ENCODE data around the gene ZNF423. TPM values are rescaled to one million over a fixed set of nuclear protein-coding genes. Genes with fewer than 3 reads are reported as not detected.
"Not testable (repeated sequence)": the region's sequence is repeated elsewhere in the genome, so short reads cannot be mapped to it uniquely, and the experiment has no call there.

Gene ZNF423
- polyA plus RNA-seq, 3 donors = 24.8 to 33.2 (median 25.8) TPM

DNA sequence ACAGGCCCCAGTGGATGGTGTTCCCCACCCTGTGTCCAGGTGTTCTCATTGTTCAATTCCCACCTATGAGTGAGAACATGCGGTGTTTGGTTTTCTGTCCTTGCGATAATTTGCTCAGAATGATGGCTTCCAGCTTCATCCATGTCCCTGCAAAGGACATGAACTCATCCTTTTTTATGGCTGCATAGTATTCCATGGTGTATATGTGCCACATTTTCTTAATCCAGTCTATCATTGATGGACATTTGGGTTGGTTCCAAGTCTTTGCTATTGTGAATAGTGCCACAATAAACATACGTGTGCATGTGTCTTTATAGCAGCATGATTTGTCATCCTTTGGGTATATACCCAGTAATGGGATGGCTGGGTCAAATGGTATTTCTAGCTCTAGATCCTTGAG is 22.6 kb upstream of the ZNF423 start:
- DNase-seq (ENCODE audit: extremely low read depth in 1 of 11, low read depth in 9 of 11, low spot score in 4 of 11) = not testable (repeated sequence)

DNA sequence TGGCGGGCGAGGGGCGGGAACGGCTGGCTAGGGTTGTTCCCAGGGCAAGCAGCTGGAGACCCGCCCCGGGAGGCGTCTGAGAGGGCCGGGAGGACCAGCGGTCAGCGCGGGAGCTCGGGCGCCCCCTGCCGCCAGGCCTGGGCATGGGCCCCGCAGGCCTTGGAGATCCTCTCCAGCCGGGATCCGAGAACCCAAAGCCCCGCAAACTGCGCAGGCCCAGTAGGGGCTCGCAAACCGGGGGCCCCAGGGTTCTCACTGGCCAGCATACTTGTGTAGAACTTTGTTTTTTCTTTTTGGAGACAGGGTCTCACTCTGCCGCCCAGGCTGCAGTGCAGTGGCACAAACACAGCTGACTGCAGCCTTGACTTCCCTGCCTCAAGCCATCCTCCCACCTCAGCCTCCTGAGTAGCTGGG is 20.8 kb upstream of the ZNF423 start:
- DNase-seq (ENCODE audit: extremely low read depth in 1 of 11, low read depth in 9 of 11, low spot score in 4 of 11) = peak in 4 of 11 donors; percentile 64 to 68 (median 67)

DNA sequence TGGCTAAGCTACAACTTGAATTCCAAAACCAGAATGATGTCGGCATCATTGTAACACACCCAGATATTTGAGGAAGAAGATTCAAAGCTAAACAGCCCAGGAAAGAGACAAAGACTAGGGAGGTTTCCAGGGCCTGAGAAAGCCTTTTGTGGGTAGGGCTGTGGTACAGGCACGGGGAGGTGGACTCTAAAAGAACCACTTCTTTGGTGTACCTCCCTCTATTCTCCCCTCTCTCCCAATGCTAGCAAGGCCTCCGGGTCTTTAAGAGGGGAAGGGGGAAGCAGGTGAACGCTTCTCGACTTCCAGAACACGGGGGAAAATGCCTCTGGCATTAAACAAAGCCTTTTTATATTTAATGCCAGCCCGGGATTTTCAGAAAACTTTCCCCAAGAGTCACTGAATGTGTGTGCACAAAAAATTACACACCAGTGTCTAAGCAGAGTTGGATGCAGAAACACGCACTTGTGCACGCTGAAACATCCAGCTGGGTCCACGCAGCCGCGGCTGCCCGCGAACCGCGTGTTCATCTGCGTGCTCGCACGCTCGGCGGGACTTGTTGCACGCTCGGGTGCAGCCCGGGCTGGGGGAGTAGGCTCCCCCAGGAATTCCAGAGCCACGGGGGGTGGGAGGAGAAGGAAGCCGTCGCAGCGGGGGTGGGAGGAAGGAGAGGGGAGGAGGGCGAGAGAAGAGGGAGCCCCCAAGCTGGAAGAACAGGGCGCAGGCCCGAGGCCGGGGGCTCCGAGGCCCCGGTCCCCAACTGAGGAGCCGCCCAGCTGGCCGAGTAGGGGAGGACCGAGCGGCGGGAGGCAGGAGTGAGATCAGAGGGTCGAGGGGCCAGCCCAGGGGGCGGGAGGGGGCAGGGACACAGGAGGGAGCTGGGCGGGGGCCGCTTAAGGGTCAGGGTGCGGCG is 20.1 kb upstream of the ZNF423 start:
- DNase-seq (ENCODE audit: extremely low read depth in 1 of 11, low read depth in 9 of 11, low spot score in 4 of 11) = peak in 2 of 11 donors; percentile 20 to 38

DNA sequence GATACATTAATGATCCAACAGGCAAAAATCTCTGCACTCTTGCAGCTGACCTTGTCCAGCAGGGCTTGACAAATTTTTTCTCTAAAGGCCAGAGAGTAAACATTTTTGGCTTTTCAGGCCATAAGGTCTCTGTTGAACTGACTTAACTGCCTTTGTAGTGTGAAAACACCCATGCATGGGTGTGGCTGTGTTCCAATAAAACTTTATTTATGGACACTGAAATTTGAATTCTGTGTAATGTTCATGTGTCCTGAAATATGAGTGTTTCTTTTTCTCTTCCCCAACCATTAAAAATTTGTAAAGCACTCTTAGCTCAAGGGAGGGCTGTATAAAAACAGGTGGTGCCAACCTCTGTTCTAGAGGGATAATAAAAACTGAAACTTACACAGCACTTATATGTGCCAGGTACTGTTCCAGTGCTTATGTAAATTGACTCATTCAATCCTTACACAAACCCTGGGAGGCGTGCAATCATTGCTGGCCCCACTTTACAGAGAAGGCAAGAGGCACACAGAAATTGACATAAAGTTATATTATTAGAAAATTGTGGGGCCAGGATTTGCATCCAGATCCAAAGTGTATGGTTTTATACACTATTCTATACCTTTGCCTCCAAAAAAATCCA is 18.8 kb upstream of the ZNF423 start:
- no peak for DNase-seq (ENCODE audit: extremely low read depth in 1 of 11, low read depth in 9 of 11, low spot score in 4 of 11)

DNA sequence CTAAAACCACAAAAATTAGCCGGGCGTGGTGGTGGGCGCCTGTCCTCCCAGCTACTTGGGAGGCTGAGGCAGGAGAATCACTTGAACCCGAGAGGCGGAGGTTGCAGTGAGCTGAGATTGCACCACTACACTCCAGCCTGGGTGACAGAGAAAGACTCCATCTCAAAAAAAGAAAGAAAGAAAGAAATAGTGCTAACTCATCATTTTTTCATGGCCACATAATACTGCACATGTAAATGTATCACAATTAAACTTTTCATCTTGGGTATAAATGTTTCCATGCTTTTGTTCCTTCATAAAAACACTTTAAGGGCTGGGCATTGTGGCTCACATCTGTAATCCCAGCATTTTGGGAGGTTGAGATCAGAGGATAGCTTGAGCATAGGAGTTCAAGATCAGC is 15.9 kb upstream of the ZNF423 start:
- not testable (repeated sequence) for DNase-seq (ENCODE audit: extremely low read depth in 1 of 11, low read depth in 9 of 11, low spot score in 4 of 11)

DNA sequence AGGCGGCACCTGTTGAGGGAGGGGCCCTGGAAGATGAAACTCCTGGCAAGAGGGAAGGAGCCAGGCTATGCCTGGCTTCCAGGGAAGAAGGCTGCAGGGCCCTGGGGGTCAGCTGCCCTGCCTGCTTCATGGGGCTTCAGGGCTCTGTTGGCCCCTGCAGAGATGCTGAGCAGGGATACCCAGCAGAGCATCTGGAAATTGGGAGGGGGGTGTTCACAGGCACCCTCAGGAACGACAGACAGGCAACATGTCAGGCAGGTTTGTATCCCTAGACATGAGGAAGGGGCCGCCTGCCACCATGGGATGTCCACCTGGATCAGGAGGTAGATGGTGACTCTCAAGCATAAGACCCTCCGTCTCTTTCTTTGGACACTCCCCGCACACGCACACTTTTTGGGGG is 13.8 kb upstream of the ZNF423 start:
- DNase-seq (ENCODE audit: extremely low read depth in 1 of 11, low read depth in 9 of 11, low spot score in 4 of 11) = no peak

DNA sequence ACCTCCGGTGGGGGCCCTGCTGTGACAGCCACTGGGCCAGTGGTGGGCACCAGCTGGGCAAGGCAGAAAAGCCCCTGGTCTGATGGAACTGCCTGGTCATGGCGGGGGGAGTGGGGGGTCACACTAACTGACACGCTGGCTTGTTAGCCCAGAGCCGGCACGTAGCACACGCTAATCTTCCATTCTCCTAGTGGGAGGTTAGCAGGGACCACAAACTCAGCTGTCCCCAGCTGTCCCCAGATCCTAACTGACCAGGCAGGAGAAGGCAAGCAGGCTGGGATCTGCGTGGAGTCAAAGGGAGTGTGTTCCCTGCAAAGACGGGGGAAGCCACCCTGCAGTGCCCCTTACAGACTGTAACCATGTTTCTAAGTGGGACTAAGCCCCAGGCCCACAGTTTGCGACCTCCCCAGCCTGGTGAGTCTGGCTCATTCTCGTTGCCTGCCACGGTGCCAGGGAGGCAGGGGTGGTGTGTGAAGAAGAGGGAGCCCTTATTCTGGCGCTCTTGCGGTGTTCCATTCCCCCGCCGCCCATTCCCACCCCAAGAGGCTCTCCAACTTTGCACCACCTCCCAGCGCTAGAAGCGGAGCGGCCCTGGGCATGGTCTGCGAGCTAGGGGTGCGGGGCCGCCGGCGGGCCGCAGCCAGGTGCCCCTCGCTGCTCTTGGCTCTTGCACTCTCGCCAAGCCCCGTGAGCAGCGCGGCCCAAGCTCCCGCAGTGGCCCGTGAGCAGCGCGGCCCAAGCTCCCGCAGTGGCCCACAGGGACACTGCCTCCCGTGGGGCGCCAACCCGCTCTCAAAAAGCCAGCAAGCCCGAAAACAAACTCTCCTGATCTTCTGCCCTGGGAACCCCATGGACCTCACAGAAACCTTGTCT is 12.1 kb upstream of the ZNF423 start:
- DNase-seq (ENCODE audit: extremely low read depth in 1 of 11, low read depth in 9 of 11, low spot score in 4 of 11) = peak in 2 of 11 donors; percentile 47 to 62

DNA sequence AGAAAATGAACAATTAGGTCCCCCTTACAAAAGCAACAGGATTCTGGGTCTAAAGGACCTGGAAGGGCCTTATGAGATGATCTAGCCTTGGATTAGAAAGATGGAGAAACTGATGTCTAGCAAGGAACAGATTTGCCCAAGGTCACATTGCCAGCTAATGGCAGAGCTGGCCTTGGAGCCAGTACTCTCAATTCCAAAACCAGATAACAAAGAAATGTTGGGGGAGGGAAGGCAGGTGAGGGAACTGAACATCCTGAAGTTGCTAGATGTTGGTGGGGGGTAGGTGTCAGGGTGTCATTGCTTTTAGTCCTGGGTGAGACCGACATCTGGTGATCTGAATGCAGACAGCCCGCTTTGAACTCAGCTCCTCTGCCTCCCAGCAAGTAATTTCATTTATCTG is 11.3 kb upstream of the ZNF423 start:
- DNase-seq (ENCODE audit: extremely low read depth in 1 of 11, low read depth in 9 of 11, low spot score in 4 of 11) = no peak

DNA sequence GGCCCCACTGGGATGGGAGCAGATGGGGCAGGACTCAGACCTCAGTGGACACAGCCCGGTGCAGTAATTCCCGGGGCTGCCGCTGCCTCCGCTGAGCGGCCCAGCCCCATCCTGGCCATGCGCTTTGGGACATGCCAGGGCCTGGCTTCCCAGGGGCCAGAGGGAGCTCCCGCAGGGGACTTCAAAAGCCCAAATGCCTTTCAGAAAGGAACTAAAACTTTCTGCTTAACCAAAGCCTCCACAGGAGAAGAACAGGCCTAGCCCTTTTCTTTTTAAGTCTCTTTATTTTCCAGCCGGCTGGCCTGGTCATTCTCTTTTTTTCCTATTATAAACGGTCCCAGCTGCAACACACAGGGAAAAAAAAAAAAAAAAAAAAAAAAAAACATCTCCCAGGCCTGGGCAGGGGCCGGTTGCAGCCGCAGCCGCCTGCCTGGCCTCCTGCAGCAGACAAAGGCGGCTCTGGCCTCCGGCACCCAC is 10.7 kb upstream of the ZNF423 start:
- DNase-seq (ENCODE audit: extremely low read depth in 1 of 11, low read depth in 9 of 11, low spot score in 4 of 11) = peak in 1 of 11 donors; percentile 24

DNA sequence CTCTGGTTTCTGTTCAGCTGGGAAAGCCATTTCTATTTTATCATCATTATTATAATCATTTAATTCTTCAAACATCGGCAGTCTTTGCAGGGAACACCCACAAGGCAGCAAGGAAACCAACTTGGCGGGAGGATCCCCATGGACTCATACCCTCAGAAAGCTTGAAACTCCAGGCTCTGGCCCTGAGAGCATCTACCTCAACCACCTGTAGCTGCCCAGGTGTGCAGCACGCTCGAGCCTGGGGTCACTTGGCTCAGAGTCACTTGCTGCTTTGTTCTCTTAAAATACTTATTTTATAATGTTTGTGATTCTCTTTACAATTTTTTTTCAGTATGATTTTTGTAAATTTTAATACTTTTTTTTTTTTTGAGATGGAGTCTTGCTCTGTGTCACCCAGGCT is 6.8 kb upstream of the ZNF423 start:
- no peak for DNase-seq (ENCODE audit: extremely low read depth in 1 of 11, low read depth in 9 of 11, low spot score in 4 of 11)

DNA sequence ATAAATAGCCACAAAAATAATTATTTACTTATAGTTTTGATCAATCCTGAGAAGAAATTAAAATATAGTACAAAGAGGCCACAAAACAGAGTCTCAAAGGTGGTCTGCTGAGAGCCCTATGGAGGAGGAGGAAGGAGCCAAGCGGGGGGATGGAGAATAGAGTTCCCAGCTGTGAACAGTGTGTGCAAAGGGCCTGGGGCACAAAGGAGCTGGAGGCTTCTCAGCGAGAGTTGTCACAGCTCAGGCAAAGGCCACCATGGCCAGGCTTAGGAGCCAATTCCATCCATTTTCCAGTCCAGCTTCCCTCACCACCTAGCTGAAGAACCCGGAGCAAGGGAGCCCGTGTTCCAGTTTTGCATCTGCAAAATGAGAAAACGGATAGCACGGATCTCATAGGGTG is 5.4 kb upstream of the ZNF423 start:
- DNase-seq (ENCODE audit: extremely low read depth in 1 of 11, low read depth in 9 of 11, low spot score in 4 of 11) = no peak

DNA sequence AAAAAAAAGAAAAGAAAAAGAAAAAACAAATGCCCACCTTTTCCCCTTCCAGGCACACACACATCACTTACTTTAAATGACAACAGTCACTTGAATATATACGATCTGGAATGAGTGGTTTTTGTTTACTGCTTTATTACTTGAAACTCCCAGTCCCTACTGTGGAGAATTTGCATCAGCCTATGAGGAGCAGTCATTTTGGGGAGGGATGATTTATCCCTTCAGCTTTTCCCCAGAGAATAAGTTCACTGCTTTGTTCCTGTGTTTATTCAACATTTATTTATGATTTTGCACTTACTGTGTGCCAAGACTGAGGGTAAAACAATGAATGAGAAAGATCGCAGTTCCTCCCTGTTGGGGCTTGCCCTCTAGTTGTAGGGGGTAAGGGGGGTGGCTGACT is 4.7 kb upstream of the ZNF423 start:
- DNase-seq (ENCODE audit: extremely low read depth in 1 of 11, low read depth in 9 of 11, low spot score in 4 of 11) = no peak

DNA sequence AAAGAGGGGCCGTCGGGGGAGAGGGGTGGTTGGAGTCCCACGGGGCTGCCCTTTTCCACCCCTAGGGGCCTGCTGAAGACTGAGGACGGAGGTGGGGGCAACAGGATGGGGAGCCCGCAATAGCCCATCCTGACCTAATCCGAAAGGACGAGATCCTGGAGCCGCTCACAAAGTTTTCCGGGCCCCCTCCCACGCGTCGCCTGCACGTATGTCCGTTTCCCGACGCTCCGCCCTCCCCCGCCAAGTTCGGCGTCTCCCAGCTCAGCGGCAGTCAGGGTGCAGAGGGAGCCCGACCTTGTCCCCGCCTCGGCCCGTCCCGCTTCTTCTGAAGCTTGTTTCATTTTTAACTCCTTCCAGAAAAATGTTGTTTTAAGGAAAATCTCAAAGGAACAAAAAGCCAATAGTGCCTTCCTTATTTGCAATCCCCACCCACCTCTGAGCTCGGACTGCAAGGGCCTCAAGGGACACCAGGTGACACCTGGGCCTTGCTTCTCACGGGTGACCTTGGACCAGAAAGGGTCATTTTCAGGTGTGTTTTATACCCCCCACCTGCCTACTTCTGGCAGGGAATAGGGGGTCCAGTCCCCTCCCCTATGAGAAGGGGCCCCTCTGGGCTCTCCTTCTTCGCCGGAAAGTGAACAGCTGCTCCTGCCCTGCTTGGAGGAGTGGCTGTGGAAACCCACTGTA is 3.4 kb upstream of the ZNF423 start:
- peak in 2 of 11 donors; percentile 62 to 80 for DNase-seq (ENCODE audit: extremely low read depth in 1 of 11, low read depth in 9 of 11, low spot score in 4 of 11)

DNA sequence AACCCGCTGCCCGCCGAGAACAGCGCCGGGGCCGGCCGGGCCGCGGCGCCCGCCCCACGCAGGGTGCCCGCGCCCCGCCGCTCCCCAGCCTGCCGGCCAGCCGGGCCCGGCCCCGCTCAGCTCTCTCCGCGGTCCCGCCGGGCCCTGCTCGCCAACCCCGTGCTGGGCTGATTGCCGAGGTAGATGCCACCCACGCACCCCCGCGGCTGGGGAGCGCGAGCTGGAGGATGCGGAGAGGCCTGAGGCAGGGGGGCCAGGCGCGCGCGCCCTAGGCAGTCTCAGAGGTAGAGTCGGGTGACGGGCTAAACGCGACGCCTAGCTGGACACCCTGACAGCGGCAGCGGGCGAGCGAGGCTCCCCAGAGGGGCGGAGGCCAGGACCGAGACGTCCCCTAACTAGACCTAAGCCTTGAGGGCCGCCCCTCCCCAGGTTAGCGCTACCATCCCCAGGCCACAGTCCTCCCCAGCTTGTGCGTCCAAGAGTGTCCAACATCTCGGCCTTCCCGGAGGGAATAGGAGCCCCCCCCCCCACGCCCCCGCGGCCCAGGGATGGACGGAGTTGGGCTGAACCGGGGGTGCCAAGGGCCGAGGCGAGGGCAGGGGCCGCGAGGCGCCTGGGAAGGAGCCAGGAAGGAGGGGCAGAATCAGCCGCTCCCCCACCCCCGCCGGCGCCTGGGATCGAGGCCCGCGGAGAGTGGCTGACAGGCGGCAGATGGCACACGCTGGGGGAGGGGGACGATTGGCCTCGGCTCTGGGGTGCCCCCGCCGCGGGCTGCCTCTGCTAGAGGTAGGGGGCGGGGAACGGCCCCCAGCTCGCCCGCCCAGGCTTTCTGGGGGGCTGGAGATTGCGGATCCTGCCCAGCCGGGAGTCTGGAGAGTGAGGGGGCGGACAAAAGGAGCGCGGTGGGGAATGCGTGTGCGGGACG is 2.5 kb upstream of the ZNF423 start:
- peak in 2 of 11 donors; percentile 54 to 57 for DNase-seq (ENCODE audit: extremely low read depth in 1 of 11, low read depth in 9 of 11, low spot score in 4 of 11)

DNA sequence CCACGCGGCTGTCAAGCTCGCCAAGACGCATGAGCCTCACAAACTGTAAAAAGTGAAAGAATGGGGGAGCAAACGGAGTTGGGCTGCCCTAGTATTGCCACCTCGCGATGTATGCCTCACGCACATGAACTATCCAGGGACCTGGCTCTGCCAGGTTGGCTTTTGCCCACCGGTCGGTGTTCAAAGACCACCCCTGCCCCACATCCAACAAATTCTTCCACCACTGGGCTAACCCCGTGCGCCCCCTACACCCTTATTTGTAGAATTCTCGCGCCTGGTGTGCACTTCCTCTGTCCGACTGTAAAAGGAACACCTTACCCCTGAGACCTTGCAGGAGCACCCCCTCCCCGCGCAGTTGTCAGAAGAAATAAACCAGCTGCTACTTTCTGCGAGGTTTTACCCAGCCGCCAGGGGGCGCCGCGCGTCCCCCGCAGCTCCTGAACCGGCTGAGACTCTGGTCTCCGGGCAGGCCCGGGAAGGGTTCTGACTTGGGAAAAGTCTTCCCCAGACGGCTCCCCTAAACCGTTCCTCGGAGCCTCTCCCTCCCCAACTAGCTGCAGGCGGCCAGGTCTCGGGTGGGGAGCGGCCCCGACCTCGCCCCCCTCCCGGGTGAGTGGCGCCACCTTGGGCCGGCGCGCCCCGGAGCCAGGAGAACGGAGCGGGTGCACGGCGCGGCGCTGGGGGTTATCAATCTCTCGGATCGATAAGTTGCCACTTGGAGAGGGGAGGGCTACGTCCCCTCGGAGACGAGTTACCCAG is 1.7 kb upstream of the ZNF423 start:
- peak in 2 of 11 donors; percentile 60 for DNase-seq (ENCODE audit: extremely low read depth in 1 of 11, low read depth in 9 of 11, low spot score in 4 of 11)

DNA sequence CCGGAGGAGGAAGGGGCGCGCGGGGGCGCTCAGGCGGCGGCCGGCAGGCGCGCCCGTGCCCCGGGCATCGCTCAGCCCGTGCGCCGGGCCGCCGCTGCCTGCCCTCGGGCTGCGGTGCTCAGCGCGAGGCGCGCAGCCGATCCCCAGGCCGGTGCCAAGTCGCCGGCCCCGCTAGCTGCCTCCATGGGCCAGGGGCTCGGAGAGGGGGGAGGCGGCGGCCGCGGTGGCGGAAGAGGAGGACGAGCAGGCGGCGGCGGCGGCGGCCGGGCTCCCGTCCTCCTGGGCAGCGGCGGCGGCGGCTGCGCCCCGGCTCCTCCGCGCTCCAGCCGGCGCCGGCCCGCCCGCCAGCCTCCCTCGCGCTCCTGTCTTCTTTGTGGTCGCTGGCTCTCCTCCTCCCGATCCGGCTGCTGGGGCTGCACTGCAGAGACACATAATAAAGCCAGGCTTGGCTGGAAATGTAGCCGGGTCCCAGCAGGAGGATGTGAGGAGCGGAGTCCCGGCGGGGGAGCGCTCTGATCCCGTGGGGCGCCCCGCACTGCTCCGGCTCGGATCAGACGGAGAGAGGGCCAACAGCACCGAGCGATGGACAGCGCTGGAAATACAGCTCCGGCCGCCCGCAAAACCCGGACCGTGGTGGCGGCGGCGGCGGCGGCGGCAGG is 889 bp upstream of the ZNF423 start:
- peak in 4 of 11 donors; percentile 74 to 83 (median 80) for DNase-seq (ENCODE audit: extremely low read depth in 1 of 11, low read depth in 9 of 11, low spot score in 4 of 11)
